ENCODE results near the gene PSMB1.

GRCh38 chr6:170487707-170488329, 65.3 kb downstream of the PSMB1 start:
- TF ChIP-seq GATA3 (IDR thresholded peaks at IDR 0.05; ENCODE audit: low read depth, low read length): no peak
- TF ChIP-seq GATA2 (IDR thresholded peaks at IDR 0.05; ENCODE audit: low read depth, low read length): no peak
